NCI-H146 (cell line): ENCODE results near the gene KCNQ5.
"Not testable (repeated sequence)": the region's sequence is repeated elsewhere in the genome, so short reads cannot be mapped to it uniquely, and the experiment has no call there.

Experiments used
- DNase-seq: peaks from one replicate; lab custom pipeline; 2025; lab: John Stamatoyannopoulos, UW

The KCNQ5 gene

GRCh38 chr6:72621291-72622093, at the start of gene KCNQ5:
Gene KCNQ5, plus strand, starts transcription at chr6:72622064.
- peak; percentile 16 for DNase-seq

GRCh38 chr6:72579865-72580264, 42.0 kb upstream of the KCNQ5 start:
- no peak for DNase-seq

- peak; percentile 4 for DNase-seq
Measured at GRCh38 chr6:72580281-72580940, 41.5 kb upstream of the KCNQ5 start.

GRCh38 chr6:72580950-72581349, 40.9 kb upstream of the KCNQ5 start:
- DNase-seq: not testable (repeated sequence)

GRCh38 chr6:72588155-72588554, 33.7 kb upstream of the KCNQ5 start:
- DNase-seq: no peak

- no peak for DNase-seq
Measured at GRCh38 chr6:72589096-72589495, 32.8 kb upstream of the KCNQ5 start.

- no peak for DNase-seq
Measured at GRCh38 chr6:72595812-72596211, 26.1 kb upstream of the KCNQ5 start.

GRCh38 chr6:72616406-72617015, 5.4 kb upstream of the KCNQ5 start:
- no peak for DNase-seq

GRCh38 chr6:72617721-72618120, 4.1 kb upstream of the KCNQ5 start:
- no peak for DNase-seq

- peak; percentile 6 for DNase-seq
Measured at GRCh38 chr6:72619883-72620696, 1.8 kb upstream of the KCNQ5 start.

- DNase-seq: no peak
Measured at GRCh38 chr6:72620871-72621290, 983 bp upstream of the KCNQ5 start.

- DNase-seq: peak; percentile 50
Measured at GRCh38 chr6:72622094-72622940, 453 bp downstream of the KCNQ5 start.

- DNase-seq: no peak
Measured at GRCh38 chr6:72623808-72624207, 1.9 kb downstream of the KCNQ5 start.

GRCh38 chr6:72624557-72625160, 2.8 kb downstream of the KCNQ5 start:
- no peak for DNase-seq

GRCh38 chr6:72626126-72626525, 4.3 kb downstream of the KCNQ5 start:
- no peak for DNase-seq

GRCh38 chr6:72627539-72627938, 5.7 kb downstream of the KCNQ5 start:
- DNase-seq: no peak

GRCh38 chr6:72631480-72631879, 9.6 kb downstream of the KCNQ5 start:
- DNase-seq: no peak

- DNase-seq: no peak
Measured at GRCh38 chr6:72635636-72636035, 13.8 kb downstream of the KCNQ5 start.

GRCh38 chr6:72636215-72636614, 14.4 kb downstream of the KCNQ5 start:
- DNase-seq: no peak

GRCh38 chr6:72636786-72637185, 14.9 kb downstream of the KCNQ5 start:
- no peak for DNase-seq
